ENCODE results near the gene GJA3. TPM values are rescaled to one million over a fixed set of nuclear protein-coding genes. Genes with fewer than 3 reads are reported as not detected.

Gene GJA3
- polyA plus RNA-seq, 3 donors: 13.6 to 14.2 (median 13.7) TPM

- DNase-seq (ENCODE audit: low read depth in 3 of 3, low spot score in 2 of 3): no peak
Observed at GRCh38 chr13:20130652-20131051, 30.2 kb downstream of the GJA3 start.

- no peak for DNase-seq (ENCODE audit: low read depth in 3 of 3, low spot score in 2 of 3)
Observed at GRCh38 chr13:20130012-20130411, 30.8 kb downstream of the GJA3 start.

GRCh38 chr13:20129076-20129475, 31.8 kb downstream of the GJA3 start:
- no peak for DNase-seq (ENCODE audit: low read depth in 3 of 3, low spot score in 2 of 3)

- DNase-seq (ENCODE audit: low read depth in 3 of 3, low spot score in 2 of 3): no peak
Observed at GRCh38 chr13:20128459-20128931, 32.4 kb downstream of the GJA3 start.

GRCh38 chr13:20127562-20128458, 33.0 kb downstream of the GJA3 start:
- DNase-seq (ENCODE audit: low read depth in 3 of 3, low spot score in 2 of 3): no peak

- no peak for DNase-seq (ENCODE audit: low read depth in 3 of 3, low spot score in 2 of 3)
Observed at GRCh38 chr13:20127262-20127561, 33.6 kb downstream of the GJA3 start.

GRCh38 chr13:20126541-20127261, 34.2 kb downstream of the GJA3 start:
- DNase-seq (ENCODE audit: low read depth in 3 of 3, low spot score in 2 of 3): no peak

GRCh38 chr13:20125783-20126165, 35.1 kb downstream of the GJA3 start:
- no peak for DNase-seq (ENCODE audit: low read depth in 3 of 3, low spot score in 2 of 3)

GRCh38 chr13:20125129-20125782, 35.6 kb downstream of the GJA3 start:
- DNase-seq (ENCODE audit: low read depth in 3 of 3, low spot score in 2 of 3): no peak

- DNase-seq (ENCODE audit: low read depth in 3 of 3, low spot score in 2 of 3): no peak
Observed at GRCh38 chr13:20124303-20124702, 36.5 kb downstream of the GJA3 start.

- DNase-seq (ENCODE audit: low read depth in 3 of 3, low spot score in 2 of 3): no peak
Observed at GRCh38 chr13:20121159-20121525, 39.7 kb downstream of the GJA3 start.

GRCh38 chr13:20119960-20120359, 40.9 kb downstream of the GJA3 start:
- DNase-seq (ENCODE audit: low read depth in 3 of 3, low spot score in 2 of 3): no peak

- no peak for DNase-seq (ENCODE audit: low read depth in 3 of 3, low spot score in 2 of 3)
Observed at GRCh38 chr13:20118268-20119140, 42.3 kb downstream of the GJA3 start.

GRCh38 chr13:20116213-20116612, 44.6 kb downstream of the GJA3 start:
- DNase-seq (ENCODE audit: low read depth in 3 of 3, low spot score in 2 of 3): no peak

- no peak for DNase-seq (ENCODE audit: low read depth in 3 of 3, low spot score in 2 of 3)
Observed at GRCh38 chr13:20114066-20114610, 46.7 kb downstream of the GJA3 start.

- DNase-seq (ENCODE audit: low read depth in 3 of 3, low spot score in 2 of 3): no peak
Observed at GRCh38 chr13:20109037-20109436, 51.8 kb downstream of the GJA3 start.

GRCh38 chr13:20106742-20107141, 54.1 kb downstream of the GJA3 start:
- DNase-seq (ENCODE audit: low read depth in 3 of 3, low spot score in 2 of 3): no peak

- no peak for DNase-seq (ENCODE audit: low read depth in 3 of 3, low spot score in 2 of 3)
Observed at GRCh38 chr13:20105161-20105689, 55.6 kb downstream of the GJA3 start.

GRCh38 chr13:20102525-20103180, 58.2 kb downstream of the GJA3 start:
- DNase-seq (ENCODE audit: low read depth in 3 of 3, low spot score in 2 of 3): no peak
